HG02610 (cell line): ENCODE results near the gene GLRA2.

Source experiments
- ATAC-seq: cut with Tn5 transposase; IDR thresholded peaks from one replicate; pipeline ENCODE4 v1.9.1; 2021; ENCODE audit warnings: mild to moderate bottlenecking, moderate library complexity; ENCODE audit not compliant: unreplicated experiment

Gene GLRA2

DNA sequence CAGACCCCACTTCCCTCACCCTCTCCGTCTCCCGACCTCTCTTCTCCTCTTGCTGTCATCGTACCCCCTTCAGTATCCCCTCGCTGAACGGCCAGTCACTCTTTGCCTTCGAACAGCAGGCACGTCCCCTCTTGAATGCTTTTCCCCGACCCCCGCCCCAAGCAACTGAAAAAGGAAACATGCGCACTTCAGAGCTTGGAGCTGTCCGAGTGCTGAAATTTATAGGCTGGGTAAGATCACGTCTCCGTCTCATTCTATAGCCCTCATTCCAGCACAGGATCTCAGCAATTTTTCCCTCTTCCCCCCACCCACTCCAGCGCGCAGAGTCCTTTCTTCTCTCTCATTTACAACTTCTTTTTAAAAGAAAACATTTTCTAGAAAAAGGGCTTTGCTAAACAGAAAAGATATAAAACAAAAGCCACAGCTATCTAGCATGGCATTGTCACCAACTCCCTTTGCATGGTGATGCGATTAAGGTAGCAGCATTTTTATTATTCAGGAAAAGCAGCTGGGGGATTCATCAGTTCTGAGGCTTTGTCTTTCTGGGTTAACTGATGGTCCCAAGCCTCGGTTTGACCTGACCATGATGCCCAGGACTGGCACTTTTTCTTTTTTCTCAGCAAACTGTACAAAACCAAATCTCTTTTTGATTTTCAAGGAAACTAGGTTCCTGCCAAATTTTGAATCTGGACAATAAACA is at the start of gene GLRA2:
Gene GLRA2, plus strand, starts transcription at position 247 of the 700 bp plus-strand sequence. CDS start 522 bp downstream, outside the sequence.
- no peak for ATAC-seq

DNA sequence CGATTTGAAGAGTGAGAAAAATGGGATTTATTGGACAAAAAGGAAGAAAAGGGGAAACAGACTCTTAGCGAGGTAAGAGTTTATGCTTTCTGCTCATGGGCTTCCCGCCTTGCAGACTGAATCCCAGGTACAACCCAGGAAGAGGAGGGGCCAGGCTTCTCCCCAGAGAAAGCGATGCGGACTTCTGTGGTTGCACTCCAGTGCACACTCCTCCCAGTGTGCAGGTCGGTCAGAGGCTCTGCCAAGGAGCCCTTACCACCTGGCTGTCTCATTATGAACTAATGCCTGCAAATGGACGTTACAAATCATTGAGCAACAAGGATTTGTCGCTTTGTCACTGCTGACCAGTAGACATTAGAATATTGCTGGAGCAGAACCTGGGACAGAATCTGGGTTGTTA is 39.9 kb upstream of the GLRA2 start:
- no peak for ATAC-seq

DNA sequence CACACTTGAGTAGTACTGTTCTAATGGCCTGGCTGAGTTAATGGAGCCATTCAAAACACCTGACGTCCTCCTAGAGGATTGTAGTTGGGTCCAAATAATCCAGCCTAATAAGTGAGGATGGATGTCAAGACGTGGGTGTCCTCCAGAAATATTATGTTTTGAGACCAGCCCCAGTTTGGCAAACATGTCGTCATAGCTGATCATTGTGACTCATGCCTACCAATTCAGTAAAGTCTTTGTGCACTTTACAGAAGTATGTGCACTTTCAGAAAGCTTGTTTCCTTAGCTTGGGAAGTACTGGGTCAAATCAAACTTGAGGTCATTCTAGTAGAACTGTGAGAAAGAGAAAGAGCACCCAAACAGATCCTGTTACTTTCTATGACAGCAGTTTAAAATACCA is 37.6 kb upstream of the GLRA2 start:
- no peak for ATAC-seq

- peak; percentile 65 for ATAC-seq
Observed at GRCh38 chrX:14496674-14497073, 32.7 kb upstream of the GLRA2 start.

- peak; percentile 81 for ATAC-seq
Observed at GRCh38 chrX:14497184-14497666, 32.1 kb upstream of the GLRA2 start.

DNA sequence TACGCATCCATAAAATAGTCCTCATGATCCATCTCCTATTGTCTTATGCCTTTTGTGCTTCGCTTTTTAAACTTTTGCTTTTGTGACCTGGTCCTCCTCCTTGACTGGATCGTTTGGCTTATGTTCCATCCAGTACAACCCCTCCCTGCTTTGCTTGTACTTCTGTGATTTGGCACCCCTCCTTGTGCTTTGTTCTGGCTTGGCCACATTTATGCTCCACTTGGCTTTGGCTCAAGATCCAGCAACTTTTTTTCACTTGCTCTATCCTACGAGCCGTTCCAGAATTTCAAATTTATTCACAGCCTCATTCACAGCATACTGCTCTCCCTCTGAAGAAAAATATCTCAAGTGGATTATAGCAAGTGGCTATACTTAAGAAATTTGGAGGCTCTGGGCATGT is 28.0 kb upstream of the GLRA2 start:
- ATAC-seq, result no peak

DNA sequence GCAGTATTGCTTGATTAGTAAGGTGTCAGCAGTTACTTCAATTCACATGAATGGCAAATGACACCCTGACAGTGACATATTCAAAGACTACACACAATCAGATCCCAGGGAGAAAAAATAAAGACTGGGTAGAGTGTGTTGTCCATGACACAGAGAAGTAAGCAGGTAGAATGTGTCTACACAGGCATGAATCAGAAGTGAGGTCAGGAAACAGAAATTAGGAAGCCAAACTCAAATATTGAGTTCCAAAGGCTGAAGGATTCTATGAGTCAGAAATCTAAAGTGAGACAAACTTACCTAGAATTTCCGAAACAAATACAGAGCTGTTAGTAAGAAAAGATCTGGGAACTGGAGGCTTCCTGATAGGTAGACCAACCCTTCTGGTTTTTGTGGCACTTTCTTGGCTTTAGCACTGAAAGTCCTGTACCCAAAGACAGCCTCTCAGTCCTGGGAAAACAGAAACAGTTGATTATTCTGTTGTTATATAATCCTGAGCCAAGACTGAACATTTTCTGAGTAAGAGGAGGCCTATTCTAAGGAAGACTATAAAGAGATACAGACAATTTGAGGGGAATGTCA is 24.3 kb upstream of the GLRA2 start:
- no peak for ATAC-seq

DNA sequence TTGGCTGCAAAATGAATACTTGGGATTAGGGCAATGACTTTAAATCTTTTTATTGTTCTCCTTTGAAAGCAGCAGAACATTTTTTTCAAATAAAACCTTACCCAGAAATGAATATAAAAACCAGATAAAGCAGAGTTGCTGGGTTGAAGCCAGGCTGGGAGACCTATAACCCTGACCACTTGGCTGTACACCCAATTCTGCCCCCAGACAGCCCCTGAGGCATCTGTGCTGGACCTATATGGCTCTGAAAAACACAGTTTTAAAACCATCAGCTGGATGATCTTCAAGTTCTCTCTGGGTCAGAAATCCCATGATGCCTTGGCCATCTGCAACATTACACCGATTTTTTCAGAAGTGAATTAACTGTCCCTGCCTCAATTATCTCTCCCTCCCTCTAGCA is 23.7 kb upstream of the GLRA2 start:
- ATAC-seq, result no peak

GRCh38 chrX:14506866-14507265 is 22.5 kb upstream of the GLRA2 start:
- ATAC-seq, result no peak

- no peak for ATAC-seq
Observed at GRCh38 chrX:14508025-14508690, 21.2 kb upstream of the GLRA2 start.

- no peak for ATAC-seq
Observed at GRCh38 chrX:14509325-14510057, 19.8 kb upstream of the GLRA2 start.

DNA sequence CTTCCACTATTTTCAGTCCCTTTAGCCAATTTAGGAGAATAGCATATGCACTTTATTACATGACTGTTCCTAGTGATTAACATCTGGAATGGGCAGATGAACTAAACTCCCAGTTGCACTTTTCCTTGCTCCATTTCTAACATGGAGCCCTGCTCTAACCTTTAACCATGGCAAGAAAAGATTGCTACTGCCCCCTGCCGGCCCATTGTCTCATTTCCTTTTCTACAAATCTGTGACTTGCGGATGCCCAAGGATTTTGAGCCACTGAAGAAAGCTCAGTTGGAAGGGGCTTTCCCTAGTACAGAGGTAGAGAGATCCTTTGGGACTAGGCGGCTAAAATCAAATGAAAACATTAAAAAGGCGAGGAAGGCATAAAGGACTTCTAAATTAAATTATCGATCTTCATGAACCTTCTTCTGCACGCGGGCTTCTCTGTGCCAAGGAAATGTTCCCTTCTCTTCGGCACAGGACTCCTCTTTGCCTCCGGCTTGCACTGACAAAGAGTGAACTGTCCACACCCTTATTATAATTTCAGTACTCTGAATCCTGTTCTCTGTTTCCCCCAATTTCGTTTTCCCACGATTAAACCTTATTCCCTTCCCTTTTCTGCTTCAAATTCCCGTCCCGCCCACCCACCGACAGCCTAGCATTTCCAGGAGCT is 577 bp upstream of the GLRA2 start:
- no peak for ATAC-seq

DNA sequence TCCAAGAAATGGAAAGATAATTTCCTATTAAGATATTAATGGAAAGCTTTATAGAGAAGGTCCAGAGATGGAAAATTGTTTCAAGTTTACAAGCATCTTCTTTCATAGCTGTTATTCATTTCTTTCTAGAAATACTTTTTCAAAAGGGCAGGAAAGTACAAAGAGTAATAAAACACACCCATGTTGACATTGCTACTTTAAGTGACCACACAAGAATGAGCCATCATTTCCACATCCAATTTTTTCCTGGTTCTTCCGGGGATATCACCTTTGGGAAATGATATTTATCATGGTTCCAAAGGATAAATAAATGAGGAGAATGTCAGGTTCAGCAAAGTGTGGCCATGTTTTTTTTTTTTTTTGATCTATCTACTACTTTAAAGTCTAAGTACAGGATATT is 4.5 kb downstream of the GLRA2 start:
- no peak for ATAC-seq

DNA sequence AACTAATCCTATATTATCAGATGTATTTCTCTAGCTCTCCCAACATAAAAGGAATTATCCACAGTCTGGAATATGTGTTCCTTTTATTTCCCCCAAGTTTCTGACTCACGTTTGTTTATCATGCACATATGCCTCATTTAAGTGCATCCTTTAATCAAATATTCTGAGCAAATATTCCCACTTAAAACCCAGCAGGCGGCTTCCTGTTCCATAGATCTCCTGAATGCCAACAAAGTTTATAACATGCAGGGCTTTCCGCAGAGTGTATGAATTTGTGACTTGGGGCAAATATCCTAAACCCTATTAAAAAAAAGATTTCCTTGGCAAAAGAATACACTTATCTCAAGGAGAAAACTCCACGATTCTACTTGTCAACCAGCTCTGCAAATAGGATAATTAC is 16.9 kb downstream of the GLRA2 start:
- ATAC-seq, result no peak

DNA sequence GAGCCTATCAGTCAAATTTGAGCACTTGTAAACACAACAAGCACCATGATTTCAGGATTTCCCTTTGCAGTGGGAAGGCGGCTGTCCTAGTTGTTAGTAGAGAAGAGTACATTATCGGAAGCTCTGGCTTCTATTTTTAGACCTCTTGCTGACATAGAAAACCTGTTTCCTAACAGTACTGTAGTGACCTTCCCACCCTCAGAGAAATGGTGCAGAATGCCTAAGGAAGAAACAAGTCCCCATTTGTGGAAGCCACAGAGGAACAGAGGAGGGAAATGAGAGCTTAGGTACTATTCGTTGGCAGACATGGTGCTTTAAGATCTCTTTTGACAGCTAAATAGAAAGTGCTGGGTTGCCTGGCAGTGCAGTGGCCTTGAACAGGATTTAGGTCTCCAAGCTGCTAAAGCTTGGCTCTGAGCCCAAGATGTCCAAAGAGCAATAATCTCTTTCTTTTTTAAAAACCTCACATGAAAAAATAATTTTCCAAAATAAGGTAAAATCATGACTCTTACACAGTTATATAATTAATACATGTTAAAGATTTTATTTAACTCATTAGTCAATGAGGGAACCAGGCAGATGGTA is 24.9 kb downstream of the GLRA2 start:
- no peak for ATAC-seq

DNA sequence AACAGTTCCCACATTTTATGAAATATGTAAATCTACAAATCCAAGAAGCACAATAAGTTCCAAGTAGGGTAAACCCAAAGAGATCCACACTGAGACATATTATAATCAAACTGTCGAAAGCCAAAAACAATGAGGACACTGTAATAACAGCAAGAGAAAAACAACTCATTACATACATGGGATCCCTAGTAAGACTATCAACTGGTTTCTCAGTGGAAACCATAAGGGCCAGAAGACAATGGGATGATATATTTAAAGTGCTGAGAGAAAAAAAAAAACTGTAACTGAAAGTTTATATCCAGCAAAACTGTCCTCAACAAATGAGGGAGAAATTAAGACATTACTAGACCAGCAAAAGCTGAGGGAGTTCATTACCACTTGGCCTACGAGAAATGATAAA is 34.7 kb downstream of the GLRA2 start:
- no peak for ATAC-seq

GRCh38 chrX:14573161-14573560 is 43.8 kb downstream of the GLRA2 start:
- ATAC-seq, result no peak

- ATAC-seq, result no peak
Observed at GRCh38 chrX:14581081-14581480, 51.7 kb downstream of the GLRA2 start.

- no peak for ATAC-seq
Observed at GRCh38 chrX:14584548-14584947, 55.2 kb downstream of the GLRA2 start.

- no peak for ATAC-seq
Observed at GRCh38 chrX:14590216-14590615, 60.9 kb downstream of the GLRA2 start.
